ENCODE data around the gene TBCEL.
"Not testable (repeated sequence)": the region's sequence is repeated elsewhere in the genome, so short reads cannot be mapped to it uniquely, and the experiment has no call there.

Gene TBCEL

GRCh38 chr11:121105481-121106195, 81.7 kb downstream of the TBCEL start:
- DNase-seq (ENCODE audit: low read depth, low spot score): no peak

- no peak for DNase-seq (ENCODE audit: low read depth, low spot score)
Observed at GRCh38 chr11:121106812-121107211, 82.9 kb downstream of the TBCEL start.

GRCh38 chr11:121108413-121108812, 84.5 kb downstream of the TBCEL start:
- DNase-seq (ENCODE audit: low read depth, low spot score): no peak

GRCh38 chr11:121109471-121109870, 85.6 kb downstream of the TBCEL start:
- no peak for DNase-seq (ENCODE audit: low read depth, low spot score)

GRCh38 chr11:121109916-121110586, 86.1 kb downstream of the TBCEL start:
- DNase-seq (ENCODE audit: low read depth, low spot score): no peak

GRCh38 chr11:121110871-121111724, 87.2 kb downstream of the TBCEL start:
- no peak for DNase-seq (ENCODE audit: low read depth, low spot score)

GRCh38 chr11:121112498-121113455, 88.9 kb downstream of the TBCEL start:
- DNase-seq (ENCODE audit: low read depth, low spot score): peak; percentile 47

GRCh38 chr11:121113611-121114010, 89.7 kb downstream of the TBCEL start:
- DNase-seq (ENCODE audit: low read depth, low spot score): no peak

GRCh38 chr11:121115024-121115423, 91.1 kb downstream of the TBCEL start:
- DNase-seq (ENCODE audit: low read depth, low spot score): not testable (repeated sequence)

- no peak for DNase-seq (ENCODE audit: low read depth, low spot score)
Observed at GRCh38 chr11:121117788-121118187, 93.9 kb downstream of the TBCEL start.

GRCh38 chr11:121119440-121119839, 95.5 kb downstream of the TBCEL start:
- DNase-seq (ENCODE audit: low read depth, low spot score): no peak

- DNase-seq (ENCODE audit: low read depth, low spot score): no peak
Observed at GRCh38 chr11:121122328-121122727, 98.4 kb downstream of the TBCEL start.

GRCh38 chr11:121123496-121124069, 99.7 kb downstream of the TBCEL start:
- DNase-seq (ENCODE audit: low read depth, low spot score): no peak

- DNase-seq (ENCODE audit: low read depth, low spot score): no peak
Observed at GRCh38 chr11:121127809-121128208, 103.9 kb downstream of the TBCEL start.

GRCh38 chr11:121129362-121130340, 105.7 kb downstream of the TBCEL start:
- DNase-seq (ENCODE audit: low read depth, low spot score): no peak

GRCh38 chr11:121131656-121132055, 107.8 kb downstream of the TBCEL start:
- DNase-seq (ENCODE audit: low read depth, low spot score): no peak

GRCh38 chr11:121132211-121132976, 108.5 kb downstream of the TBCEL start:
- DNase-seq (ENCODE audit: low read depth, low spot score): no peak

- DNase-seq (ENCODE audit: low read depth, low spot score): no peak
Observed at GRCh38 chr11:121134741-121135312, 110.9 kb downstream of the TBCEL start.

Measured in iPS DF 19.7 (cell line).